Mononuclear cell (primary cell): ENCODE data around the gene SLCO4A1. TPM values are rescaled to one million over a fixed set of nuclear protein-coding genes. Genes with fewer than 3 reads are reported as not detected.

ENCODE experiments used
- H3K27me3 ChIP-seq: 2 replicates; pipeline ENCODE4 v1.6.0; 2011; ENCODE audit warnings: low read length, control low read depth; ENCODE audit not compliant: insufficient read depth
- H3K4me1 ChIP-seq: 2 replicates; pipeline ENCODE4 v1.5.1; 2011; ENCODE audit warnings: mild to moderate bottlenecking, low read length, control low read depth; ENCODE audit not compliant: insufficient read depth
- H3K4me3 ChIP-seq: 2 replicates; pipeline ENCODE4 v1.5.1; 2011; ENCODE audit warnings: mild to moderate bottlenecking, low read length, moderate library complexity
- H3K9me3 ChIP-seq: 2 replicates; pipeline ENCODE4 v1.5.1; 2011; ENCODE audit warnings: low read depth, mild to moderate bottlenecking, control low read depth, low read length
- total RNA-seq: library from RNA; depleted of rRNA; stranded (reverse); fragments of >200 nt; gene quantifications from one replicate; pipeline ENCODE4 v1.2.3, GENCODE V29; 2012

The SLCO4A1 gene
- total RNA-seq, 1 donor = 0.73 TPM

- Histone ChIP-seq H3K4me3 (no peak overlapping the region), H3K27me3 (no peaks in the 10 kb centered on the region), H3K9me3 (no peaks in the 10 kb centered on the region), H3K4me1 (peaks cover 2% of the 10 kb centered on the region)
These were observed 23.8 kb downstream of the SLCO4A1 start for GRCh38 chr20:62665826-62666735.

DNA sequence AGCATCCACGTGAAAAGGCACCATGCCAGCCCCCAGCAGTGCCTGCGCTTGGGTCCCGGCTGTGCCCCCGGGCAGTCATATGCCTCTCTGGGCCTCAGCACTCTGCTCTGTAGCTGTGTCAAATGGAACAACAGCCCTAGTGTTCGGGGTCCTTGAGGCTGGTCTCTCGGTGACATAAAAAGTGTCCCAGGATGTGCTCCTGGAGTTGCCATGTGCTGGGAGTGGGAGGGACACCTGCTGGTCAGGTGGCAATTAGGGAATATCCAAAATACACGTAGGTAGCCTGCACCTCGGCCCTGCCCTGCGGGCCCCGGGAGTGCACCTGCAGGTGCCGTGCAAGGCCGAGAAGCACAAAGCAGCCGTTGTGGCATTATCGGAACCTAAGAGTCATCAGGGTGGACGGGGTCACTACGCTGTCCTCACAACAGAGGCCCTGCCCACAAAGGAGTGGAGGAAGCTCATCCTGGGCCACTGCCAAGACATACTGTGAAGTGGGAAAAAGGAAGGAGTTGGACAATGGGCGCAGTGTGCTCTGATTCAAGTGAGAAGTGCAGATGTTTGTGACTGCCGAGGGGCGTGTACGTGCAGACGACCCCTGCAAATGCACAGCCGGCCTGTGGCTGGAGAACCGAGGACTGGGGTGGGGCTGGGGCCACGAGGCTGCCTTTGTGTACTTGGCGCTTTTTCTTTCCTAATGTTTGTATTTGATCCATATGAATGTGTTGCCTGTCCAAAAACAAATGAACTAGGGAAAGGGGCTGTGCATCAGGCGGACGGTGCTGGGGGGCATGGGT, 24.6 kb downstream of the SLCO4A1 start:
- Histone ChIP-seq H3K4me1 (peaks cover 5% of the 10 kb centered on the region), H3K27me3 (no peaks in the 10 kb centered on the region), H3K4me3 (no peak overlapping the region), H3K9me3 (no peaks in the 10 kb centered on the region)

DNA sequence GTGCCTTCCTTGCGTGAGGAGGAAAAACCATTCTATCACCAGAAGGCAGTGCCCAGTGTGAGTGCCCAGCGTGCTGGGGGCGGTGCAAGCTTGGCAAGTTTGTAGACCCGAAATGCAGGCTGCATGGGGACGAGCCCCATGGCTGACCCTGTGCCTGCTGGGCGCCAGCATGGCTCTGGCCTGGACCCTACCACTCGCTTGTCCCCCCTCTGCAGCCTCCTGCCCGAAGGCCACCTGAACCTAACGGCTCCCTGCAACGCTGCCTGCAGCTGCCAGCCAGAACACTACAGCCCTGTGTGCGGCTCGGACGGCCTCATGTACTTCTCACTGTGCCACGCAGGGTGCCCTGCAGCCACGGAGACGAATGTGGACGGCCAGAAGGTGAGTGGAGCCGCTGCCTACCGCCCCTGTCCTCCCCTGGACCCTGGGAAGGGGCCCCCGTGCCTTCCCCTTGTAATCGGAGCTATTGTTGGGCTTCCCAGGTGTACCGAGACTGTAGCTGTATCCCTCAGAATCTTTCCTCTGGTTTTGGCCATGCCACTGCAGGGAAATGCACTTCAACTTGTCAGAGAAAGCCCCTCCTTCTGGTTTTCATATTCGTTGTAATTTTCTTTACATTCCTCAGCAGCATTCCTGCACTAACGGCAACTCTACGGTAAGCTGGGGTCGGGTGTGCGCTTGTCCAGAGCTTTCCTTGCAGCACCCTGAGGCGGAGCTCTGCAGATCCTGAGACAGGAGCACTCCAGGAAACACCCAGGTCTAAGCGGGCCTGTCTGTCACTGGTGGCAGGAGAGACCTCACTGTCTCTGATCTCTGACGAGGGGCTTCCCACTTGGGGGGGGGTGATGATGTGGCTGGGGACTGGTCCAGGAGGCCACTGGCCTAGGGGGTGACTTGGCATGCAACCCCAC, 25.5 kb downstream of the SLCO4A1 start:
- H3K4me1 ChIP-seq = peaks cover 14% of the 10 kb centered on the region
- no peaks in the 10 kb centered on the region for H3K9me3 ChIP-seq
- no peak overlapping the region for H3K4me3 ChIP-seq
- H3K27me3 ChIP-seq = no peaks in the 10 kb centered on the region

DNA sequence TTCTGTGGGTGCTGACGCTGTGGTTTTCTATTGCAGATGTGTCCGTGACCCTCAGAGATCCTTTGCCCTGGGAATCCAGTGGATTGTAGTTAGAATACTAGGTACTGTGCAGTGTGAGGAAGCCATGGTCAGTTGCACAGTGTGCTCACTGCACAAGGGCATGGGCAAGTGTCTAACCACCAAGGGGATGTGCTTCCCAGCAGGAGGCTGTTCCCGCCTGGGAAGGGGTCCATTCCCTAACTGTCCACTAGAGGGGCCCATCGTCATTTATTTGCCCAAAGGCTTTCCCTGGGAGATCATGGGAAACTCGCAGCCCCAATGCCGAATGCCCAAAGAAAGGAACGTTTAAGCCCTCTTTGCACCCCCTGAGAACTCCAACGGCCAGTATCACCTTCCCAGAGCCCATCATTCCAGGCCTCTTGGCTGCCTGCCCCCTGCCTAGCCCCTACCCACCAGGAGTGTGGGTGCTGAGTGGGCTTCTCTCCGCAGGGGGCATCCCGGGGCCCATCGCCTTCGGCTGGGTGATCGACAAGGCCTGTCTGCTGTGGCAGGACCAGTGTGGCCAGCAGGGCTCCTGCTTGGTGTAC, 26.2 kb downstream of the SLCO4A1 start:
- Histone ChIP-seq H3K9me3 (no peaks in the 10 kb centered on the region), H3K4me1 (peaks cover 15% of the 10 kb centered on the region), H3K27me3 (no peaks in the 10 kb centered on the region), H3K4me3 (no peak overlapping the region)

DNA sequence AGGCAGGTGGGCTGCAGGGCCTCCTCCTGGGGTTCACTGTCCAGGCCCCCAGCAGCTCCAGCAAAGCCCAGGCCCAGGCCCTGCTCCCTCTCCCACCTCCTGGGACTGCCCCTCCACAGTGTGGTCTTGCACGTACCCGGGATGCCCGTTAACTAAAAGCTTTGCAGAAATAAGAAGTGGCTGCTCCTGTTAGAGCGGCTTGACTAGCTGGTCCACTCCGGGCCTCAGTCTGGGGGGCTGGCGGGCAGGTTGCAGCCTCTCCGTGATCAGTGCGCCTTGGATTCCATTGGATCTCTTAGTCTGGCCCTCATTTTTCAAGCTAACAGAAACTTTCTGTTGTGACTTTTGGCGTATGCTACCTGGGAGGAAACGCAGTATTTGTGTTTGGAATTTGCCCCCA, 26.9 kb downstream of the SLCO4A1 start:
- Histone ChIP-seq H3K9me3 (no peaks in the 10 kb centered on the region), H3K4me1 (peaks cover 15% of the 10 kb centered on the region), H3K4me3 (no peak overlapping the region), H3K27me3 (no peaks in the 10 kb centered on the region)

GRCh38 chr20:62670156-62670555, 27.9 kb downstream of the SLCO4A1 start:
- Histone ChIP-seq H3K4me3 (no peak overlapping the region), H3K4me1 (peaks cover 19% of the 10 kb centered on the region), H3K27me3 (no peaks in the 10 kb centered on the region), H3K9me3 (no peaks in the 10 kb centered on the region)

DNA sequence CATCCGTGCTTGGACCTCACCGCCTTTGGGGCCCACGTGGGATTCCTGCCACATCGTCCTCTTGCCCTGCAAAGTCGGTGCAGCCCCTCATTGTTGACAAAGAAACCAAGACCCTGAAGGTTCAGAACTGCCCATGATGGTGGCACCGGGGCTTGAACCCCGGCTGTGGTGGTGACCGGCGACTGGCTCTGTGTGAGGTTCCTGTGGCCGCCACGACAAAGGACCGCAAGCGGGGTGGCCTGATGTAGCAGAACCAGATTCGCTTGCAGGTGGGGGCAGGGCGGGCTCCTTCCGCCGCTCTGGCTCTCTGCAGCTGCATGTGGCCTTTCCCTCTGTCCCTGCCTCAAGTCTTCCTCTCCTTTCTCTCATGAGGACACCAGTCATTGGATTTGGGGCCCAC, 28.7 kb downstream of the SLCO4A1 start:
- H3K4me1 ChIP-seq = peaks cover 28% of the 10 kb centered on the region
- no peak overlapping the region for H3K4me3 ChIP-seq
- no peaks in the 10 kb centered on the region for H3K27me3 ChIP-seq
- H3K9me3 ChIP-seq = no peaks in the 10 kb centered on the region

GRCh38 chr20:62671765-62672164, 29.5 kb downstream of the SLCO4A1 start:
- Histone ChIP-seq H3K4me3 (no peak overlapping the region), H3K9me3 (no peaks in the 10 kb centered on the region), H3K4me1 (peaks cover 35% of the 10 kb centered on the region), H3K27me3 (no peaks in the 10 kb centered on the region)

DNA sequence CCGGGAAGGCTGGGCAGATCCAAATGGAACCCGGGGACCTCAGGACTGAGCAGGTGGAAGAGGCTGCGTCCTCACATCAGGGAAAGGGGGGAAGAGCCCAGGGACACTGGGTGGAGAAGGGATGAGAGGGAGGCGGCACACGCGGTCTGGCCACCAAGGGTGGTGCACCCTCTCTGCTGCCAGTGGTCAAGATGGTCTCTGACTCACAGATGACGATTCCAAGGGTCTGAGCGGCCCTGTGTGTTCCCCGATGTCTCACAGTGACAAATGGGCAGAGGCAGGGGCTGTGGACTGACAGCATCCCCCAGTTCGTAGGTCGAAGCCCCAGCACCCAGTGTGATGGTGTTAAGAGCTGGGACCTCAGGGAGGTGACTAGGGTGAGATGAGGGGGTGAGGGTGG, 32.1 kb downstream of the SLCO4A1 start:
- Histone ChIP-seq H3K27me3 (no peaks in the 10 kb centered on the region), H3K9me3 (no peaks in the 10 kb centered on the region), H3K4me1 (peaks cover 59% of the 10 kb centered on the region), H3K4me3 (no peak overlapping the region)

DNA sequence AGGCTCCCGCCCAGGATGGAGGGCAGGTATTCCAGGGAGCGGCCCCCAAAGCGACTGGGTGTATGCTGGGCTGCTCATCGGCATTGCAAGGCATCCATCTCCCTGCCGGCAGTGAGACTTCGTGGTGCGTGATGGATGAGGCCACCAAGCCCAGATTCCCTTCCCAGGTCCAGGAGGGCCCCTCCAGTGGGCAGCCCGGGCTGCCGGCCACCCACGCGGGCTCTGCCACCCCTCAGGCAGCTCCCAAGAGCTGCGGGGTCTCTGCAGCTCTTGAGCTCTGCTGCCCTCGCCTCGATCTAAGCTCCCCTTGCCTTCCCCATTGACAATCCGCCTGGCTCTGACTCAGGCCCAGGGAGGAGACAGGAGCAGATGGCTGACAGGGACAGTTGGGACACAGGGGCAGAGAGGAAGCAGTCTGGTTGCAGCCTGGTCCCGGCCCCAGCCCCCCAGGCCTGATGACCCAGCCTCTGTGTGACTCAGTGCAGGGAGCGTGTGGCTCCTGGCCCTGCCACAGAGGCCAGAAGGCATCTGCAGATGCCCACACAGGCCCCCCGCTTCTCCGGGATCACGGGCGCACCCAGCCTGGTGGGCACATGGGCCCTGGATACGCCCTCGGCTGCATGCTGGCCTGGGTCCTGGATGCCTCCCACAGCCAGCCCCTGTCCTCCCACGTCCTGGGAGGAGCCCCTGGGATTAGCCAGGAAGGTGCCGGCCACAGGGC, 33.0 kb downstream of the SLCO4A1 start:
- H3K4me3 ChIP-seq = no peak overlapping the region
- no peaks in the 10 kb centered on the region for H3K27me3 ChIP-seq
- H3K4me1 ChIP-seq = peaks cover 61% of the 10 kb centered on the region
- no peaks in the 10 kb centered on the region for H3K9me3 ChIP-seq

GRCh38 chr20:62675877-62676260, 33.6 kb downstream of the SLCO4A1 start:
- Histone ChIP-seq H3K4me3 (no peak overlapping the region), H3K9me3 (no peaks in the 10 kb centered on the region)

GRCh38 chr20:62676976-62677375, 34.7 kb downstream of the SLCO4A1 start:
- no peaks in the 10 kb centered on the region for H3K27me3 ChIP-seq
- no peak overlapping the region for H3K4me3 ChIP-seq
- H3K4me1 ChIP-seq = peaks cover 57% of the 10 kb centered on the region
- H3K9me3 ChIP-seq = no peaks in the 10 kb centered on the region

More at GRCh38 chr20:62675877-62676260, 33.6 kb downstream of the SLCO4A1 start:
- peaks cover 61% of the 10 kb centered on the region for H3K4me1 ChIP-seq
- H3K27me3 ChIP-seq = no peaks in the 10 kb centered on the region

DNA sequence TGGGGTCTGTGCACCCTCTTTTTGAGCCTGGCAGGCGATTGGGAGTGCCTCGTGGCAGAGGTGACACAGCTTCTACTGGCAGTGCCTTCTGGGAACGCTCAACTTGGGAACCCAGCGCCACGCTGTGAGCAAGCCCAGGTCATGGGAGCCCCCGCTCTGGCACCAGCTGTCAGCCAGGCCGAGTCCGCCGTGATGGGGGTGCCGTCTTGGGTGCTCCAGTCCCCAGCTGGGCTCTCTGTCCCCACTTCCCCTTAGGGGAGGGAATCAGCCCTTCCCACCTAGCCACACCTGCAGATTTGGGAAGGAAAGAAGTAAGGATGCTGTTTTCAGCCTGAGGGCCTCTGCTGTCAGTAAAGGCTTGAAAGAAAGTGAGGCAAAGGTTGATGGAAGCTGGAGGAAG, 35.4 kb downstream of the SLCO4A1 start:
- Histone ChIP-seq H3K4me3 (no peak overlapping the region), H3K4me1 (peaks cover 50% of the 10 kb centered on the region), H3K27me3 (no peaks in the 10 kb centered on the region), H3K9me3 (no peaks in the 10 kb centered on the region)

DNA sequence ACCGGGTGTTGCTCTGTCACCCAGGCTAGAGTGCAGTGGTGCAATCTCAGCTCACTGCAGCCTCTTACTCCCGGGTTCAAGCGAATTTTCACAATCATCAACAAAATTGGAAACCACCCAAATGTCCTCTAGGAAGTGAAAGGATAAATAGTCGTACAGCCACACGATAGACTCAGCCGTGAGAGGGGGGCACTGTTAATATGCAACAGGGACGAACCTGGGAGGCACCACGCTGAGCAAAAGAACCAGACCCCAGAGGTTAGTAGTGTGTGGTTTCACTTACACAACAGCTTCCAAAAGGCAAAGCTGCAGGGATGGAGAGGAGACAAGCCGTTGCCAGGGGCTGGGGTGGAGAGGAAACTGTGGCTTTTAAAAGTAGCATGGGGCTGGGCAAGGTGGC, 36.2 kb downstream of the SLCO4A1 start:
- Histone ChIP-seq H3K27me3 (no peaks in the 10 kb centered on the region), H3K9me3 (no peaks in the 10 kb centered on the region), H3K4me3 (no peak overlapping the region), H3K4me1 (peaks cover 48% of the 10 kb centered on the region)
